GM23338 (cell line): ENCODE results near the gene RCCD1. TPM values are rescaled to one million over a fixed set of nuclear protein-coding genes. Genes with fewer than 3 reads are reported as not detected.

ENCODE experiments used
- ATAC-seq: fragments of 200-7000 bp; cut with Tn5 transposase; 3 replicates; pipeline ENCODE4 v1.9.1; 2020
- DNase-seq: peaks from one replicate; pipeline ENCODE4 v3.0.0-alpha.2; 2015; ENCODE audit warnings: low spot score
- H2AFZ ChIP-seq: fragments of 200-600 bp; sonication (generic); 2 replicates; pipeline ENCODE4 v1.8.0; 2016; ENCODE audit warnings: antibody characterized with exemption, mild to moderate bottlenecking, moderate library complexity
- H3F3A ChIP-seq: fragments of 200-600 bp; sonication (generic); replicated peaks from 2 replicates; pipeline ENCODE4 v1.8.0; 2017; ENCODE audit warnings: antibody characterized with exemption, mixed run types, low read depth
- H3K27ac ChIP-seq: fragments of 200-600 bp; sonication (generic); 2 replicates; pipeline ENCODE4 v1.6.1; 2016; ENCODE audit warnings: low read depth
- H3K27me3 ChIP-seq: fragments of 200-600 bp; sonication (generic); 2 replicates; pipeline ENCODE4 v1.8.0; 2016; ENCODE audit warnings: mild to moderate bottlenecking, mixed run types, moderate library complexity; ENCODE audit not compliant: insufficient read depth
- H3K36me3 ChIP-seq: fragments of 200-600 bp; sonication (generic); 2 replicates; pipeline ENCODE4 v1.8.0; 2016; ENCODE audit warnings: mild to moderate bottlenecking; ENCODE audit not compliant: insufficient read depth
- H3K4me1 ChIP-seq: fragments of 200-600 bp; sonication (generic); 2 replicates; pipeline ENCODE4 v1.8.0; 2016; ENCODE audit warnings: mild to moderate bottlenecking, moderate library complexity; ENCODE audit not compliant: insufficient read depth
- H3K4me2 ChIP-seq: fragments of 200-600 bp; sonication (generic); 2 replicates; pipeline ENCODE4 v1.7.1; 2017; ENCODE audit warnings: mixed run types
- H3K4me3 ChIP-seq: fragments of 200-600 bp; sonication (generic); 2 replicates; pipeline ENCODE4 v1.6.1; 2016; ENCODE audit warnings: mixed run types
- H3K79me2 ChIP-seq: fragments of 200-600 bp; sonication (generic); replicated peaks from 2 replicates; pipeline ENCODE4 v1.8.0; 2017; ENCODE audit warnings: mild to moderate bottlenecking; ENCODE audit not compliant: insufficient read depth
- H3K9me2 ChIP-seq: fragments of 200-600 bp; sonication (generic); 2 replicates; pipeline ENCODE4 v1.8.0; 2017; ENCODE audit not compliant: insufficient read depth
- H4K20me1 ChIP-seq: fragments of 200-600 bp; sonication (generic); replicated peaks from 2 replicates; pipeline ENCODE4 v1.8.0; 2017; ENCODE audit warnings: mild to moderate bottlenecking; ENCODE audit not compliant: insufficient read depth
- H3K27ac Mint-ChIP-seq: 2 replicates; pipeline ENCODE4 v1.8.0; 2020; ENCODE audit warnings: inconsistent platforms, mild to moderate bottlenecking, moderate library complexity, mixed read lengths
- H3K27me3 Mint-ChIP-seq: 3 replicates; pipeline ENCODE4 v1.8.0; 2022; ENCODE audit warnings: low read depth, mild to moderate bottlenecking, moderate library complexity, mixed read lengths, inconsistent platforms; ENCODE audit not compliant: insufficient read depth, poor library complexity
- H3K36me3 Mint-ChIP-seq: 3 replicates; pipeline ENCODE4 v1.8.0; 2021; ENCODE audit warnings: low read depth, mild to moderate bottlenecking, inconsistent platforms, moderate library complexity, mixed read lengths
- H3K4me1 Mint-ChIP-seq: 3 replicates; pipeline ENCODE4 v1.8.0; 2020; ENCODE audit warnings: mild to moderate bottlenecking, inconsistent platforms, mixed read lengths
- H3K4me3 Mint-ChIP-seq: 3 replicates; pipeline ENCODE4 v1.8.0; 2021; ENCODE audit warnings: moderate library complexity, mild to moderate bottlenecking, inconsistent platforms, mixed read lengths
- H3K9me3 Mint-ChIP-seq: 3 replicates; pipeline ENCODE4 v1.8.0; 2020; ENCODE audit warnings: moderate library complexity, mild to moderate bottlenecking, inconsistent platforms, mixed read lengths
- CREB1 ChIP-seq: fragments of 250-450 bp; sonication (Bioruptor Pico); IDR thresholded peaks from 2 replicates; pipeline ENCODE4 v1.5.0; 2020; ENCODE audit warnings: low read depth, mild to moderate bottlenecking, moderate library complexity
- CTCF ChIP-seq, 2 experiments: fragments of 200-600 bp in 1 of 2; sonication (generic) in 1 of 2; conservative IDR thresholded peaks; 2 replicates each; pipeline versions ENCODE4 v1.5.1 to v1.6.1; 2016 to 2017; ENCODE audit warnings: antibody characterized with exemption in 2 of 2, low read depth in 2 of 2, mild to moderate bottlenecking in 2 of 2, moderate library complexity in 1 of 2
- ETS1 ChIP-seq: IDR thresholded peaks from 2 replicates; pipeline ENCODE4 v1.6.1; 2016; ENCODE audit warnings: antibody characterized with exemption
- EZH2 ChIP-seq: fragments of 200-600 bp; sonication (generic); IDR thresholded peaks from one replicate; pipeline ENCODE4 v1.8.0; 2017; ENCODE audit warnings: antibody characterized with exemption, mild to moderate bottlenecking, low read depth; ENCODE audit not compliant: unreplicated experiment
- EZH2phosphoT487 ChIP-seq: fragments of 200-600 bp; sonication (generic); IDR thresholded peaks from one replicate; pipeline ENCODE4 v1.8.1; 2018; ENCODE audit warnings: antibody characterized with exemption; ENCODE audit not compliant: unreplicated experiment
- JUNB ChIP-seq: IDR thresholded peaks from one replicate; pipeline ENCODE4 v1.6.1; 2016; ENCODE audit warnings: antibody characterized with exemption; ENCODE audit not compliant: unreplicated experiment
- NANOG ChIP-seq: IDR thresholded peaks from 2 replicates; pipeline ENCODE4 v1.6.1; 2016; ENCODE audit warnings: antibody characterized with exemption, borderline replicate concordance
- POLR2AphosphoS5 ChIP-seq: IDR thresholded peaks from 2 replicates; pipeline ENCODE4 v1.6.1; 2016; ENCODE audit warnings: antibody characterized with exemption, low read depth
- REST ChIP-seq: IDR thresholded peaks from one replicate; pipeline ENCODE4 v1.6.1; 2018; ENCODE audit warnings: antibody characterized with exemption; ENCODE audit not compliant: unreplicated experiment
- STAT1 ChIP-seq: IDR thresholded peaks from one replicate; pipeline ENCODE4 v1.6.1; 2016; ENCODE audit warnings: antibody characterized with exemption; ENCODE audit not compliant: unreplicated experiment
- ZNF114 ChIP-seq: fragments of 250-450 bp; sonication (Bioruptor Pico); IDR thresholded peaks from 2 replicates; pipeline ENCODE4 v1.5.0; 2020; ENCODE audit warnings: mild to moderate bottlenecking, moderate library complexity
- ZNF331 ChIP-seq: fragments of 250-450 bp; sonication (Bioruptor Pico); IDR thresholded peaks from 2 replicates; pipeline ENCODE4 v1.5.0; 2020; ENCODE audit warnings: low read depth, mild to moderate bottlenecking, moderate library complexity
- ZNF462 ChIP-seq: fragments of 250-450 bp; sonication (Bioruptor Pico); IDR thresholded peaks from 2 replicates; pipeline ENCODE4 v1.5.0; 2020; ENCODE audit warnings: mild to moderate bottlenecking, moderate library complexity
- polyA plus RNA-seq: library from polyadenylated mRNA; unstranded; fragments of >200 nt; fragmentation: Nextera tagmentation; extraction: Ambion mirVana; gene quantifications from 2 replicates; pipeline ENCODE4 v1.2.1, GENCODE V29; 2016
- total RNA-seq: library from RNA; depleted of rRNA; stranded (reverse); fragments of >200 nt; shearing (Covaris generic); gene quantifications from 2 replicates; pipeline ENCODE4 v1.2.3, GENCODE V29; 2014

The RCCD1 gene
- total and polyA plus RNA-seq, 2 experiments from 2014 or later: 10.8 to 17.1 TPM

GRCh38 chr15:90914305-90915080 is 40.2 kb upstream of the RCCD1 start:
- no peak overlapping the region for H3K4me3 Mint-ChIP-seq
- H4K20me1 ChIP-seq: no peaks in the 10 kb centered on the region
- no peak overlapping the region for H3K27ac Mint-ChIP-seq
- H2AFZ ChIP-seq: no peak overlapping the region
- no peaks in the 10 kb centered on the region for H3K4me1 ChIP-seq
- H3K36me3 Mint-ChIP-seq: peaks cover 9% of the 10 kb centered on the region
- no peaks in the 10 kb centered on the region for H3K36me3 ChIP-seq
- H3K27ac ChIP-seq: no peak overlapping the region
- DNase-seq: no peak
- ATAC-seq: no peak
- H3K27me3 ChIP-seq: no peaks in the 10 kb centered on the region
- H3K4me1 Mint-ChIP-seq: peaks cover 6% of the 10 kb centered on the region
- H3F3A ChIP-seq: no peaks in the 10 kb centered on the region
- H3K27me3 Mint-ChIP-seq: peaks cover 8% of the 10 kb centered on the region
- no peaks in the 10 kb centered on the region for H3K79me2 ChIP-seq
- no peak for TF ChIP-seq EZH2phosphoT487
- no peak for TF ChIP-seq ETS1
- TF ChIP-seq ZNF114 (CRISPR knock-in tag): no peak
- TF ChIP-seq STAT1: no peak
- no peak for TF ChIP-seq CREB1 (CRISPR knock-in tag)
- TF ChIP-seq EZH2: no peak
- TF ChIP-seq NANOG: no peak
- TF ChIP-seq CTCF (conservative IDR thresholded peaks at IDR 0.05; ENCODE audit: low read depth in 2 of 2): no peak
- TF ChIP-seq JUNB: no peak
- TF ChIP-seq ZNF462: no peak
- no peak for TF ChIP-seq POLR2AphosphoS5
- TF ChIP-seq REST: no peak
- TF ChIP-seq ZNF331 (CRISPR knock-in tag): no peak
- H3K9me3 Mint-ChIP-seq: no peaks in the 10 kb centered on the region
- no peaks in the 10 kb centered on the region for H3K9me2 ChIP-seq
- no peak overlapping the region for H3K4me2 ChIP-seq
- no peak overlapping the region for H3K4me3 ChIP-seq
